ENCODE measurements around the gene RMP24.

The RMP24 gene

DNA sequence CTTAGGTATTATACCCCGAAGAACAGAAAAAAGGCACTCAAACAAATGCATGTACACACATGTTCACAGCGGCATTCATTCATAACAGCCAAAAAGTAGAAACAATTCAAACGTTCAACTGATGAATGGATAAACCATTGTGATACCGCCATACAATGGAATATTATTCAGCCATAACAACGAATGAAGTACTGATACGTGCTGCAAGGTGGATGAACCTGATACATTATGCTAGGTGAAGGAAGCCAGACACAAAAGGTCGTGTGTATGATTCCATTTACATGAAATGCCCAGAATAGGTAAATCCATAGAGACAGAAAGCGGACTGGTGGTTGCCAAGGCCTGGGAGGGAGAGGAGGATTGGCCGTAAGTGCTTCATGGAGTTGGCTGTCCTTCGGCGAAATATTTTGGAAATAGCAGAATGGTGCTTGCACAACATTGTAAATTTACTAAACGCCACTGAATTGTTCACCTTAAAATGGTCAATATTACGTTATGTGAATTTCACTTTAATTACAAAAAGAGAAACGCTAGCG, 750 bp upstream of the RMP24 start:
- WGBS, 2 donors: 13 to 19% methylated on average over 15 of the region's 15 CpGs
- intact Hi-C loops (cut with DNase I): no loop called here
- Histone ChIP-seq H3K4me3 (peak overlapping the region; percentile 54 to 95 (median 72)), H3K27ac (peak overlapping the region; percentile 86 to 98 (median 92)), H3K9me3 (peaks cover 0 to 7% (median 0%) of the 10 kb centered on the region in 3 donors), H3K27me3 (no peaks in the 10 kb centered on the region), H3K36me3 (peaks cover 0 to 21% (median 6%) of the 10 kb centered on the region in 3 donors), H3K4me1 (peaks cover 21 to 60% (median 29%) of the 10 kb centered on the region in 3 donors)
- TF ChIP-seq CTCF (IDR thresholded peaks at IDR 0.05): no peak
- TF ChIP-seq POLR2A (IDR thresholded peaks at IDR 0.05): no peak
- no peak for DNase-seq

DNA sequence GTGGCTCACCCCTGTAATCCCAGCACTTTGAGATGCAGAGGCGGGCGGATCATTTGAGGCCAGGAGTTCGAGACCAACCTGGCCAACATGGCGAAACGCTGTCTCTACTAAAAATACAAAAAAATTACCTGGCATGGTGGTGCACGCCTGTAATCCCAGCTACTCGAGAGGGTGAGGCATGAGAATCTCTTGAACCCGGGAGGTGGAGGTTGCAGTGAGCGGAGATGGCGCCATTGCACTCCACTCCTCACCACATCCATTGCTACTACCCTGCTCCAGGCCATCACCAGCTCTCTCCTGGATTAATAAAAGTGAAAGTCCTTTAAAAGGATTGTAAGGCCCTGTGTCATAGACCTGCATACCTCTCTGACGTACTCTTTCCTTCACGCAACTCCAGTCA, 1.2 kb downstream of the RMP24 start:
- peak overlapping the region in 2 of 4 donors; percentile 69 to 95 for H3K4me3 ChIP-seq
- peaks cover 7 to 40% (median 15%) of the 10 kb centered on the region in 3 donors for H3K36me3 ChIP-seq
- H3K4me1 ChIP-seq: peaks cover 21 to 48% (median 21%) of the 10 kb centered on the region in 3 donors
- no peak for TF ChIP-seq CTCF (IDR thresholded peaks at IDR 0.05)
- WGBS, 2 donors: 81 to 86% methylated on average over 12 of the region's 12 CpGs
- no peaks in the 10 kb centered on the region for H3K27me3 ChIP-seq
- intact Hi-C loops (cut with DNase I): no loop called here
- H3K9me3 ChIP-seq: no peaks in the 10 kb centered on the region
- DNase-seq: no peak
- peak overlapping the region in 1 of 4 donors; percentile 93 for H3K27ac ChIP-seq

GRCh38 chr18:35974181-35974580, 1.7 kb downstream of the RMP24 start:
- Histone ChIP-seq H3K36me3 (peaks cover 8 to 45% (median 15%) of the 10 kb centered on the region in 3 donors), H3K27ac (no peak overlapping the region), H3K4me1 (peaks cover 18 to 42% (median 21%) of the 10 kb centered on the region in 3 donors), H3K4me3 (no peak overlapping the region), H3K9me3 (no peaks in the 10 kb centered on the region), H3K27me3 (no peaks in the 10 kb centered on the region)
- TF ChIP-seq POLR2A (IDR thresholded peaks at IDR 0.05): no peak
- TF ChIP-seq CTCF (IDR thresholded peaks at IDR 0.05): no peak
- DNase-seq: no peak
- 73 to 81% methylated on average over 3 of the region's 3 CpGs for WGBS, 2 donors
- intact Hi-C loops (cut with DNase I): no loop called here

DNA sequence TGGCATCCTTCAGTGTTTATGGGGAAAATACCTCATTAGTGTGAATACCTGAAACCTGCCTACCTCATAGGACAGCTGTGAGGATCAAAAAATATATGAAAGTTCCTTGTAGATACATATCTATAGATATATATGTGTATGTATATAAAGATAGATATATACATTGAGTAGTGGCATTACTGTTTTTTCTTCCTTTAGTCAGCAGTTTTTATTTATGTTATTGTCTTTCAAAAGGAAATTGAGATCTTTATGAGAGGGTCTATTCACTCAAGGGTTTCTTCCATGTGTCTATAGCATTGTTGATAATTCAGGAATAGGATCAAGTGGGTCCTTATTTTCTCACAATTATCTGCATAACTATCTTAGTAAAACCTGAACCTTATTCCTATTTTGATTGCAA, 6.6 kb downstream of the RMP24 start:
- Histone ChIP-seq H3K4me1 (peaks cover under 1 to 6% (median 4%) of the 10 kb centered on the region in 3 donors), H3K27ac (no peak overlapping the region), H3K9me3 (no peaks in the 10 kb centered on the region), H3K4me3 (no peak overlapping the region), H3K36me3 (peaks cover 8 to 87% (median 20%) of the 10 kb centered on the region in 3 donors), H3K27me3 (no peaks in the 10 kb centered on the region)
- no peak for DNase-seq
- TF ChIP-seq CTCF (IDR thresholded peaks at IDR 0.05) (no peak), POLR2A (IDR thresholded peaks at IDR 0.05) (no peak)
- intact Hi-C loops (cut with DNase I): no loop called here

DNA sequence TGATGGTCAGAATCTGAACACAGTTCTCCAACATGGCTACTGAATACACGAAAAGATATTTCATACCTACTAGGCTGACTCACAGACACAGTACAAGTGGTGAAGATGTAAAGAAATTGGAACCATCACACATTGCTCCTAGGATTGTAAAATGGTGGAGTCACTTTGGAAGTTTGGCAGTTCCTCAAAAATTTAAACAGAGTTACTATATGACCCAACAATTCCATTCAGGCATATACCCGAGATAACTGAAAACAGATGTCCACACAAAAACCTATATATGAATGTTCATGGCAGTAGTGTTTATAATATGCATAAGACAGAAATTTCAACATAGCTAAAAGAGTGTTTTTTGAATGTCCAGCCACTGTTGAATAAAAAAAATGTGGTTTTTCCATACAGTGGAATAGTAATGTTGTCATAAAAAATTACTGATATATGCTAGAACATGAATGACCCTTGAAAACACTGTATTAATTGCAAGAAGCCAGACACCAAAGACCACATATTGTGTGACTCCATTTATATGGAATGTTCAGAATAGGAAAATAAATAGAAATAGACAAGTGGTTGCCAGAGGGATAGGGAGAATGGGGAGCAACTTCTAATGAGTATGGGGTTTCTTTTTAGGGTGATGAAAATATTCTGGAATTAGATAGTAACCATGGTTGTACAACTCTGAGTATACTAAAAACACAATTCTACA, 10.1 kb downstream of the RMP24 start:
- Histone ChIP-seq H3K4me3 (no peak overlapping the region), H3K4me1 (no peaks in the 10 kb centered on the region), H3K36me3 (peaks cover 8 to 69% (median 11%) of the 10 kb centered on the region in 3 donors), H3K27ac (no peak overlapping the region), H3K9me3 (no peaks in the 10 kb centered on the region), H3K27me3 (no peaks in the 10 kb centered on the region)
- WGBS, 2 donors: 76 to 85% methylated on average over 2 of the region's 2 CpGs
- TF ChIP-seq POLR2A (IDR thresholded peaks at IDR 0.05): no peak
- TF ChIP-seq CTCF (IDR thresholded peaks at IDR 0.05): no peak
- intact Hi-C loops (cut with DNase I): no loop called here
- DNase-seq: no peak
